ENCODE measurements around the gene LRRC56. TPM values are rescaled to one million over a fixed set of nuclear protein-coding genes. Genes with fewer than 3 reads are reported as not detected.
A peak's percentile ranks its signal among the peaks of the same experiment; 100 is the strongest.

Gene LRRC56
- total RNA-seq (0.47 TPM), polyA plus RNA-seq (2.4 TPM)
- long read RNA-seq, donor 1 = 0 reads
- long read RNA-seq, donor 2 = 0 reads
- long read RNA-seq, donor 3 = 0 reads
- long read RNA-seq, donor 4 = 0 reads
- long read RNA-seq, donor 5 = 0 reads
- long read RNA-seq, donor 6 = 0 reads
- long read RNA-seq, donor 7 = 0 reads
- long read RNA-seq, donor 8 = 0 reads
- long read RNA-seq, donor 9 = 0 reads
- long read RNA-seq, donor 10 = 0 reads

GRCh38 chr11:536841-537621 lies at the start of gene LRRC56:
Gene LRRC56, plus strand, starts transcription at chr11:537527. Its CDS starts 3,158 bp downstream, at chr11:540685.
- WGBS = 2% methylated on average over 93 of the region's 93 CpGs
- H3K4me1 ChIP-seq (ENCODE audit: control insufficient read depth in 2 of 2, insufficient read depth in 2 of 2, low read length in 2 of 2) = peaks cover 23 to 31% of the 10 kb centered on the region in 2 donors

GRCh38 chr11:487571-488021 lies 49.7 kb upstream of the LRRC56 start:
- no peak for DNase-seq (ENCODE audit: low read depth in 6 of 9, low spot score in 9 of 9)
- peaks cover 4 to 29% of the 10 kb centered on the region in 2 donors for H3K36me3 ChIP-seq (ENCODE audit: control insufficient read depth in 2 of 2, insufficient read depth in 2 of 2, low read length in 1 of 2)
- no peak overlapping the region for H3K27ac ChIP-seq (ENCODE audit: low read depth in 1 of 2, low read length in 1 of 2)
- WGBS = 98% methylated on average over 22 of the region's 22 CpGs
- no peak overlapping the region for H3K4me3 ChIP-seq (ENCODE audit: low read length in 2 of 2)
- no peaks in the 10 kb centered on the region for H3K27me3 ChIP-seq (ENCODE audit: control insufficient read depth in 2 of 2, insufficient read depth in 1 of 2, low read length in 1 of 2)
- no peaks in the 10 kb centered on the region for H3K4me1 ChIP-seq (ENCODE audit: control insufficient read depth in 2 of 2, insufficient read depth in 2 of 2, low read length in 2 of 2)
- no peaks in the 10 kb centered on the region for H3K9me3 ChIP-seq (ENCODE audit: control insufficient read depth in 2 of 2, insufficient read depth in 1 of 2, low read length in 1 of 2)

More at GRCh38 chr11:536841-537621, at the start of gene LRRC56:
- H3K27ac ChIP-seq (ENCODE audit: low read depth in 1 of 2, low read length in 1 of 2) = peak within 1 kb of the TSS in 1 of 2 donors; percentile 3
- peak within 1 kb of the TSS; percentile 26 to 88 for H3K4me3 ChIP-seq (ENCODE audit: low read length in 2 of 2)
- H3K9me3 ChIP-seq (ENCODE audit: control insufficient read depth in 2 of 2, insufficient read depth in 1 of 2, low read length in 1 of 2) = peaks cover 0 to 6% of the 10 kb centered on the region in 2 donors
- H3K36me3 ChIP-seq (ENCODE audit: control insufficient read depth in 2 of 2, insufficient read depth in 2 of 2, low read length in 1 of 2) = peaks cover 17% of the 10 kb centered on the region in 2 donors
- DNase-seq (ENCODE audit: low read depth in 6 of 9, low spot score in 9 of 9) = peak in 4 of 9 donors; percentile 62 to 83 (median 78)
- peaks cover 19 to 39% of the 10 kb centered on the region in 2 donors for H3K27me3 ChIP-seq (ENCODE audit: control insufficient read depth in 2 of 2, insufficient read depth in 1 of 2, low read length in 1 of 2)

GRCh38 chr11:488062-488461 lies 49.3 kb upstream of the LRRC56 start:
- no peaks in the 10 kb centered on the region for H3K9me3 ChIP-seq (ENCODE audit: control insufficient read depth in 2 of 2, insufficient read depth in 1 of 2, low read length in 1 of 2)
- no peaks in the 10 kb centered on the region for H3K4me1 ChIP-seq (ENCODE audit: control insufficient read depth in 2 of 2, insufficient read depth in 2 of 2, low read length in 2 of 2)
- no peak overlapping the region for H3K27ac ChIP-seq (ENCODE audit: low read depth in 1 of 2, low read length in 1 of 2)
- WGBS = 94% methylated on average over 25 of the region's 25 CpGs
- H3K27me3 ChIP-seq (ENCODE audit: control insufficient read depth in 2 of 2, insufficient read depth in 1 of 2, low read length in 1 of 2) = no peaks in the 10 kb centered on the region
- peaks cover 8 to 33% of the 10 kb centered on the region in 2 donors for H3K36me3 ChIP-seq (ENCODE audit: control insufficient read depth in 2 of 2, insufficient read depth in 2 of 2, low read length in 1 of 2)
- no peak for DNase-seq (ENCODE audit: low read depth in 6 of 9, low spot score in 9 of 9)
- no peak overlapping the region for H3K4me3 ChIP-seq (ENCODE audit: low read length in 2 of 2)

- no peak for DNase-seq (ENCODE audit: low read depth in 6 of 9, low spot score in 9 of 9)
- Histone ChIP-seq H3K27me3 (ENCODE audit: control insufficient read depth in 2 of 2, insufficient read depth in 1 of 2, low read length in 1 of 2) (no peaks in the 10 kb centered on the region), H3K27ac (ENCODE audit: low read depth in 1 of 2, low read length in 1 of 2) (no peak overlapping the region), H3K36me3 (ENCODE audit: control insufficient read depth in 2 of 2, insufficient read depth in 2 of 2, low read length in 1 of 2) (peaks cover 8 to 33% of the 10 kb centered on the region in 2 donors), H3K4me1 (ENCODE audit: control insufficient read depth in 2 of 2, insufficient read depth in 2 of 2, low read length in 2 of 2) (no peaks in the 10 kb centered on the region), H3K4me3 (ENCODE audit: low read length in 2 of 2) (no peak overlapping the region), H3K9me3 (ENCODE audit: control insufficient read depth in 2 of 2, insufficient read depth in 1 of 2, low read length in 1 of 2) (no peaks in the 10 kb centered on the region)
- 98% methylated on average over 19 of the region's 19 CpGs for WGBS
Observed at GRCh38 chr11:488579-488978, 48.7 kb upstream of the LRRC56 start.

GRCh38 chr11:488992-489391 lies 48.3 kb upstream of the LRRC56 start:
- Histone ChIP-seq H3K27ac (ENCODE audit: low read depth in 1 of 2, low read length in 1 of 2) (no peak overlapping the region), H3K4me1 (ENCODE audit: control insufficient read depth in 2 of 2, insufficient read depth in 2 of 2, low read length in 2 of 2) (no peaks in the 10 kb centered on the region), H3K27me3 (ENCODE audit: control insufficient read depth in 2 of 2, insufficient read depth in 1 of 2, low read length in 1 of 2) (no peaks in the 10 kb centered on the region), H3K9me3 (ENCODE audit: control insufficient read depth in 2 of 2, insufficient read depth in 1 of 2, low read length in 1 of 2) (no peaks in the 10 kb centered on the region), H3K4me3 (ENCODE audit: low read length in 2 of 2) (no peak overlapping the region), H3K36me3 (ENCODE audit: control insufficient read depth in 2 of 2, insufficient read depth in 2 of 2, low read length in 1 of 2) (peaks cover 8 to 38% of the 10 kb centered on the region in 2 donors)
- WGBS = 98% methylated on average over 19 of the region's 19 CpGs
- DNase-seq (ENCODE audit: low read depth in 6 of 9, low spot score in 9 of 9) = no peak

GRCh38 chr11:489610-490185 lies 47.6 kb upstream of the LRRC56 start:
- WGBS = 97% methylated on average over 37 of the region's 37 CpGs
- H3K4me1 ChIP-seq (ENCODE audit: control insufficient read depth in 2 of 2, insufficient read depth in 2 of 2, low read length in 2 of 2) = no peaks in the 10 kb centered on the region
- no peaks in the 10 kb centered on the region for H3K9me3 ChIP-seq (ENCODE audit: control insufficient read depth in 2 of 2, insufficient read depth in 1 of 2, low read length in 1 of 2)
- no peaks in the 10 kb centered on the region for H3K27me3 ChIP-seq (ENCODE audit: control insufficient read depth in 2 of 2, insufficient read depth in 1 of 2, low read length in 1 of 2)
- no peak for DNase-seq (ENCODE audit: low read depth in 6 of 9, low spot score in 9 of 9)
- no peak overlapping the region for H3K27ac ChIP-seq (ENCODE audit: low read depth in 1 of 2, low read length in 1 of 2)
- no peak overlapping the region for H3K4me3 ChIP-seq (ENCODE audit: low read length in 2 of 2)
- H3K36me3 ChIP-seq (ENCODE audit: control insufficient read depth in 2 of 2, insufficient read depth in 2 of 2, low read length in 1 of 2) = peaks cover 15 to 45% of the 10 kb centered on the region in 2 donors

GRCh38 chr11:490186-490929 lies 47.0 kb upstream of the LRRC56 start:
- peaks cover 18 to 51% of the 10 kb centered on the region in 2 donors for H3K36me3 ChIP-seq (ENCODE audit: control insufficient read depth in 2 of 2, insufficient read depth in 2 of 2, low read length in 1 of 2)
- H3K4me1 ChIP-seq (ENCODE audit: control insufficient read depth in 2 of 2, insufficient read depth in 2 of 2, low read length in 2 of 2) = no peaks in the 10 kb centered on the region
- WGBS = 96% methylated on average over 38 of the region's 38 CpGs
- no peak overlapping the region for H3K4me3 ChIP-seq (ENCODE audit: low read length in 2 of 2)
- no peaks in the 10 kb centered on the region for H3K9me3 ChIP-seq (ENCODE audit: control insufficient read depth in 2 of 2, insufficient read depth in 1 of 2, low read length in 1 of 2)
- H3K27me3 ChIP-seq (ENCODE audit: control insufficient read depth in 2 of 2, insufficient read depth in 1 of 2, low read length in 1 of 2) = no peaks in the 10 kb centered on the region
- no peak overlapping the region for H3K27ac ChIP-seq (ENCODE audit: low read depth in 1 of 2, low read length in 1 of 2)
- DNase-seq (ENCODE audit: low read depth in 6 of 9, low spot score in 9 of 9) = no peak

GRCh38 chr11:490930-491260 lies 46.4 kb upstream of the LRRC56 start:
- Histone ChIP-seq H3K4me1 (ENCODE audit: control insufficient read depth in 2 of 2, insufficient read depth in 2 of 2, low read length in 2 of 2) (no peaks in the 10 kb centered on the region), H3K27me3 (ENCODE audit: control insufficient read depth in 2 of 2, insufficient read depth in 1 of 2, low read length in 1 of 2) (no peaks in the 10 kb centered on the region), H3K4me3 (ENCODE audit: low read length in 2 of 2) (no peak overlapping the region), H3K27ac (ENCODE audit: low read depth in 1 of 2, low read length in 1 of 2) (no peak overlapping the region), H3K9me3 (ENCODE audit: control insufficient read depth in 2 of 2, insufficient read depth in 1 of 2, low read length in 1 of 2) (no peaks in the 10 kb centered on the region), H3K36me3 (ENCODE audit: control insufficient read depth in 2 of 2, insufficient read depth in 2 of 2, low read length in 1 of 2) (peaks cover 24 to 51% of the 10 kb centered on the region in 2 donors)
- WGBS = 96% methylated on average over 15 of the region's 15 CpGs
- no peak for DNase-seq (ENCODE audit: low read depth in 6 of 9, low spot score in 9 of 9)

Data from thymus (tissue), 14 donors.